ENCODE results near the gene KIDINS220.
"Not testable (repeated sequence)": the region's sequence is repeated elsewhere in the genome, so short reads cannot be mapped to it uniquely, and the experiment has no call there.

Gene KIDINS220

GRCh38 chr2:8750221-8750620 is 87.2 kb downstream of the KIDINS220 start:
- no peak for DNase-seq

GRCh38 chr2:8743261-8743660 is 94.2 kb downstream of the KIDINS220 start:
- no peak for DNase-seq

- no peak for DNase-seq
Measured at GRCh38 chr2:8740136-8740535, 97.3 kb downstream of the KIDINS220 start.

- DNase-seq, result no peak
Measured at GRCh38 chr2:8737571-8738175, 99.7 kb downstream of the KIDINS220 start.

GRCh38 chr2:8732601-8733000 is 104.8 kb downstream of the KIDINS220 start:
- DNase-seq, result no peak

GRCh38 chr2:8729939-8730338 is 107.5 kb downstream of the KIDINS220 start:
- no peak for DNase-seq

GRCh38 chr2:8729101-8729500 is 108.3 kb downstream of the KIDINS220 start:
- not testable (repeated sequence) for DNase-seq

GRCh38 chr2:8728305-8729015 is 109.0 kb downstream of the KIDINS220 start:
- DNase-seq, result no peak

GRCh38 chr2:8725838-8726237 is 111.6 kb downstream of the KIDINS220 start:
- DNase-seq, result no peak

- DNase-seq, result no peak
Measured at GRCh38 chr2:8722986-8723385, 114.4 kb downstream of the KIDINS220 start.

GRCh38 chr2:8721410-8721809 is 116.0 kb downstream of the KIDINS220 start:
- no peak for DNase-seq

GRCh38 chr2:8720741-8721140 is 116.7 kb downstream of the KIDINS220 start:
- DNase-seq, result no peak

- no peak for DNase-seq
Measured at GRCh38 chr2:8719528-8719927, 117.9 kb downstream of the KIDINS220 start.

- no peak for DNase-seq
Measured at GRCh38 chr2:8714971-8715370, 122.4 kb downstream of the KIDINS220 start.

- DNase-seq, result no peak
Measured at GRCh38 chr2:8714283-8714682, 123.1 kb downstream of the KIDINS220 start.

GRCh38 chr2:8710951-8711350 is 126.5 kb downstream of the KIDINS220 start:
- DNase-seq, result no peak

GRCh38 chr2:8709611-8710010 is 127.8 kb downstream of the KIDINS220 start:
- no peak for DNase-seq

- no peak for DNase-seq
Measured at GRCh38 chr2:8704906-8705305, 132.5 kb downstream of the KIDINS220 start.

GRCh38 chr2:8701681-8702379 is 135.6 kb downstream of the KIDINS220 start:
- DNase-seq, result no peak

GRCh38 chr2:8699839-8700238 is 137.6 kb downstream of the KIDINS220 start:
- DNase-seq, result no peak

- no peak for DNase-seq
Measured at GRCh38 chr2:8697190-8697589, 140.2 kb downstream of the KIDINS220 start.

- DNase-seq, result no peak
Measured at GRCh38 chr2:8694737-8695136, 142.7 kb downstream of the KIDINS220 start.

- peak in 1 of 2 donors; percentile 34 for DNase-seq
Measured at GRCh38 chr2:8693157-8693821, 144.1 kb downstream of the KIDINS220 start.

GRCh38 chr2:8692783-8693156 is 144.6 kb downstream of the KIDINS220 start:
- no peak for DNase-seq
